Fibroblast of upper back skin (primary cell): ENCODE results near the gene KRT7.
A peak's percentile ranks its signal among the peaks of the same experiment; 100 is the strongest.
"Not testable (repeated sequence)": the region's sequence is repeated elsewhere in the genome, so short reads cannot be mapped to it uniquely, and the experiment has no call there.

ENCODE experiments used
- DNase-seq: peaks from one replicate; pipeline ENCODE4 v3.0.0-alpha.2; 2013

The KRT7 gene

GRCh38 chr12:52280796-52281560 lies 47.9 kb downstream of the KRT7 start:
- peak; percentile 99 for DNase-seq

- DNase-seq = no peak
These were observed 51.6 kb downstream of the KRT7 start for GRCh38 chr12:52284562-52285171.

GRCh38 chr12:52285172-52285745 lies 52.2 kb downstream of the KRT7 start:
- DNase-seq = peak; percentile 87

GRCh38 chr12:52285851-52286530 lies 52.9 kb downstream of the KRT7 start:
- DNase-seq = no peak

GRCh38 chr12:52286857-52287785 lies 54.1 kb downstream of the KRT7 start:
- not testable (repeated sequence) for DNase-seq

- peak; percentile 41 for DNase-seq
These were observed 55.1 kb downstream of the KRT7 start for GRCh38 chr12:52287816-52288805.

- not testable (repeated sequence) for DNase-seq
These were observed 57.6 kb downstream of the KRT7 start for GRCh38 chr12:52290483-52291134.

- DNase-seq = no peak
These were observed 58.4 kb downstream of the KRT7 start, which contains the start of gene KRT81 for GRCh38 chr12:52291267-52291935. KRT81 (minus strand) TSS chr12:52291534; CDS start chr12:52291465, 69 bp downstream.

- no peak for DNase-seq
These were observed 60.9 kb downstream of the KRT7 start for GRCh38 chr12:52293926-52294325.

GRCh38 chr12:52294803-52295202 lies 61.8 kb downstream of the KRT7 start:
- DNase-seq = no peak

- no peak for DNase-seq
These were observed 62.6 kb downstream of the KRT7 start for GRCh38 chr12:52295663-52296062.

GRCh38 chr12:52296572-52297215 lies 63.7 kb downstream of the KRT7 start:
- no peak for DNase-seq
